ENCODE measurements around the gene GAB2.

Gene GAB2

DNA sequence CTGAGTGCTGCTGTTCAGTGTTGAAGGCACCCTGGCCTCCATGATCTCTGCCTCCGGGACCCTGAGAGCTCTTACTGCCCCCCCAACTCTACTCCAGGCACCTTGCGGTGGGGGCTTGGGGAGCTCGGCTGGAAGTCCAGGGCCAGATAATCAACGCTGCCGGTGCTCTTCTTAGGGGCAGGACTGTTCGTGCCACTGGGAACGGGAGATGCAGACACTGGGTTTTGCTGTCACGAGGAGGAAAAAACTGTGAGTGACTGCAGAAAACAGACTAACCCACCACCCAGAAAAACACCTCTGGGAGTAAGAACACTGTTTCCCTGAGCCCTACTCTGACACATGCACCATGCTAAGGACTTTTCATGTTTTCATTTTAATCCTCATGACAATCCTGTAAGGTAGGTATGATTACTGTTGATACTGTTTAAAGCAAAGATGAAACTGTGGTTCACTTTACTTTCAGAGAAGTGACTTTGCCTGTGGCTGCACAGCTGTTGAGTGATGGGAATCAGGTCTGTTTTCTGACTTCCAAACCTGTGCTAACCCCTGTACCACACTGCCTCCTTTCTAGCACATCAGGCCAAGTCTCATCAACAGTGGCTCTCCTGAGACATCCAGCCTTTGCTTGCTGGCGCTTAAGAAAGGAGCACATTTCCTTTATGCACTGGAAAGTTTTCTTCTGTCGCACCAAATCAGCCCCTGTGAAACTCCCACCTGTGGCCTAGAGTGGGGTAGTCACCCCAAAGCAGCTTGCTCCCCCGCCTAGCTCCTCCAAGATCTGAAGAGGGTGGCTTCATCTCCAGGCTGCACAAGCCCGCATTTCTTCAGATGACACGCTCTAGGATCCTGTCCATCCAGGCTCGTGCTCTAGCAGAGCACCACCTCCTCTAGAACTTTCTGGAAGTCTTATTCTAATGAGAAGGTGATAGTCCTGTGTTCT lies 197.1 kb downstream of the GAB2 start:
- Histone ChIP-seq H3K27me3 (ENCODE audit: insufficient read depth, insufficient read length) (no peaks in the 10 kb centered on the region), H3K9ac (ENCODE audit: insufficient read length, low read depth) (no peak overlapping the region), H3K9me3 (ENCODE audit: insufficient read depth, low read length) (no peaks in the 10 kb centered on the region), H3K4me1 (ENCODE audit: insufficient read depth, insufficient read length) (no peaks in the 10 kb centered on the region), H3K4me3 (ENCODE audit: insufficient read length, low read depth) (no peak overlapping the region), H3K36me3 (ENCODE audit: insufficient read depth, insufficient read length, low read length) (peaks cover 76% of the 10 kb centered on the region)
- DNase-seq (ENCODE audit: low read depth, low spot score), result no peak
- no peak for TF ChIP-seq ZNF274 (IDR thresholded peaks at IDR 0.05; ENCODE audit: low read depth, low read length)

DNA sequence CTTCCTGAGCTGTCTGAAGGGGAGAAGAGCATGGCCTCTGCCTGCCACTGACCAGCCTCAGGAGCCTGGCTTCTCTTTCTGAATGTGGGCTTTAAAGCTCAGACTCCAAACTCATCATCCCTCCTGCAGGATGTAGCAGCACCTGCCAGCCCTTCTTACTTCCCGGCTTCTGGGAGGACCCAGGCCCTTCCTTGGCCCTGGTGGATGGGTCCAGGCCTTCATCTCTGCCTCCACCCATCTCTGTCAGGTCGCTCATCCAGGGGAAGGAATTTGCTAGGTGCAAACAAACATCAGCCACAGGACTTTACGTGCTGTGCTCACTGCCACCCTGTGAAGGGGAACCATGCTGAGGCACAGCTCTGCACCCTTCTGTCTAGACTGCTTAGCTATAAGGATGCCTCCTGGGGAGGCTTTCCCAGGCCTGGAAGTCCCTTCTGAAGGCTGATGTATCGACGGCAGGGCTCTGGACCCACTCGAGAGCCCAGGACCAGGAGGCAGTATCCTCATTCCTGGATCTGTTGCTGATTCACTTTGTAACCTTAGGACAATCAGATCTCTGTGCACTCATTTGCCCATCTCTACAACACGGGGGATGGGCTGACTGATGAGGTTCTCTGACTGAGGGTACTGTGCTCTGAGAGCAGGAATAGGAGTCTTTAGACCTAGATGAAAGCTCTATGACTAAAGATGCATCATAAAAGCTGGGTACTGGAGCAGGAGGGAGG lies 198.0 kb downstream of the GAB2 start:
- H3K9ac ChIP-seq (ENCODE audit: insufficient read length, low read depth), result no peak overlapping the region
- no peaks in the 10 kb centered on the region for H3K9me3 ChIP-seq (ENCODE audit: insufficient read depth, low read length)
- TF ChIP-seq YY1 (IDR thresholded peaks at IDR 0.05; ENCODE audit: insufficient read depth, insufficient read length) (no peak), SUZ12 (IDR thresholded peaks at IDR 0.05; ENCODE audit: extremely low read depth, insufficient read depth, insufficient read length) (no peak), ZNF274 (IDR thresholded peaks at IDR 0.05; ENCODE audit: low read depth, low read length) (no peak)
- no peaks in the 10 kb centered on the region for H3K27me3 ChIP-seq (ENCODE audit: insufficient read depth, insufficient read length)
- DNase-seq (ENCODE audit: low read depth, low spot score), result no peak
- no peaks in the 10 kb centered on the region for H3K4me1 ChIP-seq (ENCODE audit: insufficient read depth, insufficient read length)
- H3K36me3 ChIP-seq (ENCODE audit: insufficient read depth, insufficient read length, low read length), result peaks cover 74% of the 10 kb centered on the region
- H3K4me3 ChIP-seq (ENCODE audit: insufficient read length, low read depth), result no peak overlapping the region

GRCh38 chr11:78218707-78219492 lies 198.7 kb downstream of the GAB2 start:
- Histone ChIP-seq H3K27me3 (ENCODE audit: insufficient read depth, insufficient read length) (no peaks in the 10 kb centered on the region), H3K4me1 (ENCODE audit: insufficient read depth, insufficient read length) (no peaks in the 10 kb centered on the region), H3K4me3 (ENCODE audit: insufficient read length, low read depth) (no peak overlapping the region), H3K36me3 (ENCODE audit: insufficient read depth, insufficient read length, low read length) (peaks cover 71% of the 10 kb centered on the region), H3K9me3 (ENCODE audit: insufficient read depth, low read length) (no peaks in the 10 kb centered on the region), H3K9ac (ENCODE audit: insufficient read length, low read depth) (no peak overlapping the region)
- no peak for DNase-seq (ENCODE audit: low read depth, low spot score)
- TF ChIP-seq SUZ12 (IDR thresholded peaks at IDR 0.05; ENCODE audit: extremely low read depth, insufficient read depth, insufficient read length) (no peak), YY1 (IDR thresholded peaks at IDR 0.05; ENCODE audit: insufficient read depth, insufficient read length) (no peak), ZNF274 (IDR thresholded peaks at IDR 0.05; ENCODE audit: low read depth, low read length) (no peak)

DNA sequence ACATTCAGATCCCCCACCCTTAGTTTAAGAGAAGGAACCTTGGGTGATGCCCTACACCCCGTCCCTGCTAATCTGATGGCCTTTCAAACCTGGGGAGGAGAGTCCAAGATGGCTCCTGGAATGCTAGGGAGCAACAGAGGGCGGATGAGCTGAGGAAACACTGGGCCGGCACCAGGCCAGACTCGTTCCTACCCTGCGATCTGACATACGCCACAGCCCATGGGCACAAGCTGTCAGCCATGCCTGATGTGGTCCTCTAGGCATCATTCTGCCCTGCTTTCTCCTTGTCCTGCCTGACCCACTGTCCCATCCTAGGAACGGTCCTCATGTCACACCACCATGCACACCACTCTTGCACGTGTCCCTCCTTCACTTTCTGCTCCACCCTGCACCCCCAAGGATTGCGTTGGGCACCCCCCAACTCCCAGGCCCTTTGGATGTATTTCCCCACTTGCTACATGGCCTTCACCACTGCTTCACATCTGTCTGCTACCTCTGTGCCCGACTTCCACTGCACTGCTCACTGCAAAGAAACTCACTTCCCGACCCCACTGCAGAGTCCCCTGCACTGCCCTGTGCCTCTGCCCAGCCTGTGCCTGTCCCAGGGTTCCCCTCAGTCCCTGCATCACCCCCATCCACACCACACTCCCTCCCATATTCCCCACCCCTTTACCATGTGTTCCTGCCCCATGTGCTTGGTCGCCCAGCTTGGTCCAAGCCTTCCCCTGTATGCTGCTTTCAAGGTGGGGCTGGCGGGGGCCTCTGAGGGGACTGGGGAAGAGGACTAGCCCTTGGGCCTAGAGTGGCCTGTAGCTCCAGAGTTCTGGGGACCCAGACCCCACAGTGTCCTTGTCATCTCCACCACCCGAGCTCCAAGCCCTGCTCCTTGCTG lies 199.7 kb downstream of the GAB2 start:
- no peaks in the 10 kb centered on the region for H3K4me1 ChIP-seq (ENCODE audit: insufficient read depth, insufficient read length)
- no peak overlapping the region for H3K9ac ChIP-seq (ENCODE audit: insufficient read length, low read depth)
- peaks cover 69% of the 10 kb centered on the region for H3K36me3 ChIP-seq (ENCODE audit: insufficient read depth, insufficient read length, low read length)
- TF ChIP-seq SUZ12 (IDR thresholded peaks at IDR 0.05; ENCODE audit: extremely low read depth, insufficient read depth, insufficient read length) (no peak), ZNF274 (IDR thresholded peaks at IDR 0.05; ENCODE audit: low read depth, low read length) (no peak), YY1 (IDR thresholded peaks at IDR 0.05; ENCODE audit: insufficient read depth, insufficient read length) (no peak)
- H3K9me3 ChIP-seq (ENCODE audit: insufficient read depth, low read length), result no peaks in the 10 kb centered on the region
- no peaks in the 10 kb centered on the region for H3K27me3 ChIP-seq (ENCODE audit: insufficient read depth, insufficient read length)
- H3K4me3 ChIP-seq (ENCODE audit: insufficient read length, low read depth), result no peak overlapping the region
- no peak for DNase-seq (ENCODE audit: low read depth, low spot score)

GRCh38 chr11:78216571-78217287 lies 200.9 kb downstream of the GAB2 start:
- TF ChIP-seq YY1 (IDR thresholded peaks at IDR 0.05; ENCODE audit: insufficient read depth, insufficient read length), result no peak
- no peak for TF ChIP-seq ZNF274 (IDR thresholded peaks at IDR 0.05; ENCODE audit: low read depth, low read length)
- no peak for TF ChIP-seq SUZ12 (IDR thresholded peaks at IDR 0.05; ENCODE audit: extremely low read depth, insufficient read depth, insufficient read length)
- H3K9me3 ChIP-seq (ENCODE audit: insufficient read depth, low read length), result no peaks in the 10 kb centered on the region
- H3K9ac ChIP-seq (ENCODE audit: insufficient read length, low read depth), result no peak overlapping the region
- no peaks in the 10 kb centered on the region for H3K4me1 ChIP-seq (ENCODE audit: insufficient read depth, insufficient read length)
- H3K36me3 ChIP-seq (ENCODE audit: insufficient read depth, insufficient read length, low read length), result peaks cover 62% of the 10 kb centered on the region
- H3K4me3 ChIP-seq (ENCODE audit: insufficient read length, low read depth), result no peak overlapping the region
- no peak for DNase-seq (ENCODE audit: low read depth, low spot score)
- H3K27me3 ChIP-seq (ENCODE audit: insufficient read depth, insufficient read length), result no peaks in the 10 kb centered on the region

GRCh38 chr11:78216021-78216420 lies 201.6 kb downstream of the GAB2 start:
- Histone ChIP-seq H3K4me1 (ENCODE audit: insufficient read depth, insufficient read length) (no peaks in the 10 kb centered on the region), H3K4me3 (ENCODE audit: insufficient read length, low read depth) (no peak overlapping the region), H3K9ac (ENCODE audit: insufficient read length, low read depth) (no peak overlapping the region), H3K36me3 (ENCODE audit: insufficient read depth, insufficient read length, low read length) (peaks cover 56% of the 10 kb centered on the region), H3K9me3 (ENCODE audit: insufficient read depth, low read length) (no peaks in the 10 kb centered on the region), H3K27me3 (ENCODE audit: insufficient read depth, insufficient read length) (no peaks in the 10 kb centered on the region)
- no peak for TF ChIP-seq SUZ12 (IDR thresholded peaks at IDR 0.05; ENCODE audit: extremely low read depth, insufficient read depth, insufficient read length)
- DNase-seq (ENCODE audit: low read depth, low spot score), result no peak

Data from NT2/D1 (cell line).